CD4-positive, alpha-beta T cell treated with Interleukin-17A for 4 hours (primary cell): Measurements from ENCODE around the gene ARID1B.
A peak's percentile ranks its signal among the peaks of the same experiment; 100 is the strongest.

Experiments
- DNase-seq: peaks from one replicate; pipeline ENCODE4 v3.0.0-alpha.2; 2020; ENCODE audit warnings: mixed read lengths

ARID1B gene

GRCh38 chr6:156857573-156857972, 80.4 kb downstream of the ARID1B start:
- DNase-seq: no peak

DNA sequence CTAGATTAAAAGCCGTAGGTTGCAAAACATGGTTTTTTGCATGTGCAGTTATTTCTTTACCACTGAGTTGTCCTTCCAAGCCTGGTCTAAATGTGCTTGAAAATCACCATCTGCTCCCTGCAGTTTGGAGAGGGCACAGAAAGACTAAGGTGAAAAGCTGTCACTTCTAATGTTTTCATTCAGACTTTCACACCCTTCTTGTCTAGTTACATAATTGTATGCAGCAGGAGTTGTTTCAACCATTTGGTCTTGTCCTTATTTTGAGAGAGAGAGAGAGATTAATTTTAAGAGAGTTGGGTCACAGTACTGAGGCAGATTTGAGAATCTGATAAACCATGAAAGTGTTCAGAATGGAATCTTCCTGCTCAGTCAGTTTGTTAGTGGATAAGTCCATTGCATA, 82.5 kb downstream of the ARID1B start:
- no peak for DNase-seq

DNA sequence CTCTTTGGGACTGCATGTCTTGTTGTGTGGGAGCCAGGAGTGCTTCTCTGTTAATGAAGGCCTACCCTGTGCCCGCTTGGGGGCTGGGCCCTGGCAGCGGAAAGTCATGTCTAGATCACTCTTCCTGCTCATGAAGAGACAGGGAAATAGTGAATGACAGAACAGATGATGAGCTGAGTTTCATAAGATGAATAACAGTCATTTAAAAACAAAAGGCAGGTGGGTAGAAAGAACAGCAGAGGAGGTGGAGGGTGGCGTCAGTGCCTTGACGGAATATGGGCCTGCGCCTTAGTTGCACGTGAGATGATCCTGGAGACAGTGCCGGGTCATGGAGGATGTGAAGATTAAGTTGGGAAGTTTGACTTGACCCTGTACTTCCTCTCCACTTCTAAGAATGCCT, 85.5 kb downstream of the ARID1B start:
- peak; percentile 23 for DNase-seq

- DNase-seq: no peak
Measured at GRCh38 chr6:156863504-156863903, 86.3 kb downstream of the ARID1B start.

DNA sequence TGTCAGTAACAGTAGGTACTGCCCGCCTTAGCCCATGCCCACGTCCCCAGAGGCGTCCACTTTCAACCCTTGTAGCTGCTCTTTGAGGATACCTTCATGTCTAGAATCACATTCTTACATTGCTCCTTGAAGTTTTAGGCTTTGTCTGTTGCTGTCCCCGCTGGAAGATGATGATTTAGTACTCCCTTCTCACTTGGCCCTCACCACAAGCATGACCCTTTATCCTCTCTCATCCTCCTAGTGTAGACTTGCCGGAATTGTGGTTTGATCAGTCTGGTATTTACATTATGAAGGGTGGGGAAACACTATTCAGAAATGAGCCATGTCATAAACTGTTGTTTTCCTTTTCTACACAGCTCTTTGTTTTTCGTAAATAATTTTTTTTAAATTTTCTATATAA, 87.4 kb downstream of the ARID1B start:
- no peak for DNase-seq

DNA sequence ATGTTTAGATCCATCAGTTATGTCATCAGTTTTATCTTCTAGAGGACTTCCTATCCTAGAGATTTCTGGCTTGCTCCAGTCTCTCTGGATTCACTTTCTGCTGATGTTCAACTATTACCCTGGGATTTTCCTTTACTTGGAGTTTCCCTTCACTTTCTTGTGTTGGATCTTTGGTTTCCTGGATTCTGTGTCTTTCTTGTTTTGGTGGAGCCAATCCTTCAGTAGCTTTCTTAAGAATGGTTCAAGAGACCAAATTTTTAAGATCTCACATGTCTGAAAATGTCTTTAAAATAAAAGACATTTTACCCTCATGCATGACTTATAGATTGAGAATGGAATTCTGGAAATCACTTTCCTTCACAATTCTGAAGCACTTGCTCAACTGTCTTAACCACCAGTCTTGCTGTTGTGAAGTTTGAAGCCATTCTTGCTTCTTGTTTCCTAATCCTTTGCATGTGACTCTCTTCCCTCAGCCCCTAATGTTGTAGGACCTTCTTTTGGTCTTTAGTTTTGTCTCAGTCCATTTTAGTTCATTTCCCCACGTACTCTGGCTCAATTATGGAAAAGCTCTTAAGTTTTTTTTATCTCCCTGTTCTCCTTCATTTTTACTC, 87.9 kb downstream of the ARID1B start:
- DNase-seq: no peak

- DNase-seq: peak; percentile 54
Measured at GRCh38 chr6:156866220-156867015, 89.2 kb downstream of the ARID1B start.

- DNase-seq: no peak
Measured at GRCh38 chr6:156867121-156867520, 89.9 kb downstream of the ARID1B start.

GRCh38 chr6:156868385-156868784, 91.2 kb downstream of the ARID1B start:
- DNase-seq: no peak

DNA sequence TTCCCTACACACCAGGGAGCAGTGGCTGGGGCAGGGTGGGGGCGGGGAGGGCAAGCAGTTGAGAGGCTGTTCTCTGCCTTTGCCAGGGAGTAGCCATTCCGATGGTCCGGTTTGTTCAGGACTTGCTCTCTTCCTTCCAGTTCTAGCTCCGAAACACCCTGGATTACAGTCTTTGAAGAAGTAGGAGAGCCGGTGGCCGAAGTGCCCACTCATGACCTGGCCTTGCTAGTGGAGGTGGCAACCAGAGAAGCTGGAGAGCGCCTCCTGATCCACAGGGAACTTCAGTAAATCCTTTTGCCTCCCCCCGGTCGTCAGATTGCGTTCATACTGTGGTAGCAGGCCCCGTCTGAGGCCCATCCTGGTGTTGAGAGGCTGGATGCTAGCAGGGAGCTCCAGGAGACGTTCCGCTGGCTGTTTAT, 92.8 kb downstream of the ARID1B start:
- DNase-seq: no peak

DNA sequence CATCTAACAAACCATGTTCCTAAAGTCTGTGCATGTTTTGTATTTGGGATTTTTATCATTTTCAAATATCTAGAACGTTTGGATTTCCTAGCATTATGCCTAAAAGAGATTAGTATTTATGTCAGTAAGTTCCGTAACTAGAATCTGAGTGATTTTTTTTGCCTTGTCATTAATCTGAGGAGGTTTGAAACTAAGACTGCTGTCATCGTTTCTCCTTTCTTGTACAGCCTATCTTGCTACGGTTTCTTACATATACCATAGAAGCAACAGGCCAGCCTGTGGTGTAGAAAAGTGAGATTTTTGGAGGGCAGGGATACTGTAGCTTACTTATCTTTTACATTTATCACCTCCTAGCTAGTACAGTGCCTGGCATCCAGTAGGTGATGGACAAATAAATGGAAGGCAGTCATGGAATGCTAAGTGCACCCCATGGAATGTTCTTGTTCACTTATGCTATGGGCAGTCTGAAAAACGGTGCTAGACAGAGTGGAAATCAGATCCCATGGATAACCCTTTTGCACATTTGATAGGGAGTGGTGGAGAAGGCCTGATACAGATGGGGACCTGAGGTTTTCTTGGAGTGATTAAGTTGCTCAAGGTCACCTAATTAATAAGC, 93.9 kb downstream of the ARID1B start:
- DNase-seq: no peak

GRCh38 chr6:156872903-156873302, 95.7 kb downstream of the ARID1B start:
- no peak for DNase-seq

GRCh38 chr6:156873654-156874380, 96.6 kb downstream of the ARID1B start:
- DNase-seq: no peak

- no peak for DNase-seq
Measured at GRCh38 chr6:156875062-156875461, 97.9 kb downstream of the ARID1B start.

GRCh38 chr6:156876302-156876701, 99.1 kb downstream of the ARID1B start:
- DNase-seq: peak; percentile 19

- DNase-seq: no peak
Measured at GRCh38 chr6:156877126-156877863, 100.1 kb downstream of the ARID1B start.

- DNase-seq: no peak
Measured at GRCh38 chr6:156878681-156879080, 101.5 kb downstream of the ARID1B start.

DNA sequence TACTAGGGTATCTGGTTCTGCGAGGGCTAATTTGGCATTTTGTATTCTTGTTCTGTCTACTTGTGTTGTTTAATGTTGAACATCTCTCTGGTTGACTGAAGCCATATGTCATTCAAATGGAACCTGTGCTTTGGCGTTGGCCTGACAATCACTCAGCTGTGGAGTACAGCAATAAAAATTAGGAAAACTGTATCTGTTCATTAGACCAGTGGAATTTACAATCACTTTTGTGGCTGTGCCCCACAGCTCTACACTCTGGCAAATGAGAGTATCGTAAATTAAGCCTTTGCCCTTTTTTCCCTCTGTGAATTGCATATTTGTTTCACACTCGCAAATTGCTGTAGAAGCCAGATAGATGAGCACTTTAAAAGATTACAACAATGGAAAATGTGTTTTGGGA, 102.0 kb downstream of the ARID1B start:
- DNase-seq: no peak

- no peak for DNase-seq
Measured at GRCh38 chr6:156879591-156879990, 102.4 kb downstream of the ARID1B start.

DNA sequence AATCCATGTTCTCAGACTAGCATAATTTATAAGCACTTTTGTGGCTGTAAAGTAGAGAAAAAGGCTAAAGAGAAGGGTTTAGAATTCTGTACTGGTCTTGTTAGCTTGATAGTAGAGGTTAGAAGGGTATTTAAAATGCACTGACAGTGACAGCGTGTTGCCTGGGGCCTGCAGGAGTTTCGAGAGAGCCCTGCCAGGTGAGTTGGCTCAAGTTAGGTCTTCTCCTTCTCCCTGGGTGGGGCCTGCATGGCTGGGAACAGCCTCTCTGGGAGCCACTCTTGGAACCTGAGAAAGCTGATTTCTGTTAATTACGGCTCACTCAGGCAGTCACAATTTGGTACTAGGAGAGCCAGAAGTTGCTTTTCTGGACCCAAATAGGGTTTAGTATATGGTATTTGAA, 103.7 kb downstream of the ARID1B start:
- no peak for DNase-seq

GRCh38 chr6:156881687-156882629, 104.8 kb downstream of the ARID1B start:
- no peak for DNase-seq
